Neural progenitor cell (in vitro differentiated cells): Measurements from ENCODE around the gene MCUR1.

Experiments
- CTCF ChIP-seq: fragments of 200-600 bp; sonication (generic); IDR thresholded peaks from 2 replicates; pipeline ENCODE4 v1.5.1; 2017; ENCODE audit warnings: antibody characterized with exemption, mild to moderate bottlenecking
- EZH2 ChIP-seq: fragments of 200-600 bp; sonication (generic); IDR thresholded peaks from 2 replicates; pipeline ENCODE4 v1.6.1; 2017; ENCODE audit warnings: antibody characterized with exemption, mild to moderate bottlenecking, moderate library complexity
- EZH2phosphoT487 ChIP-seq: fragments of 200-600 bp; sonication (generic); IDR thresholded peaks from 2 replicates; pipeline ENCODE4 v1.6.1; 2017; ENCODE audit warnings: antibody characterized with exemption

GRCh38 chr6:13762611-13763441, 51.5 kb downstream of the MCUR1 start:
- no peak for TF ChIP-seq CTCF
- TF ChIP-seq EZH2phosphoT487, result no peak
- no peak for TF ChIP-seq EZH2
